ENCODE results near the gene TIMP3. TPM values are rescaled to one million over a fixed set of nuclear protein-coding genes. Genes with fewer than 3 reads are reported as not detected.

TIMP3 gene
- total RNA-seq, 1 donor from 2014 or later, result 15.2 TPM

DNA sequence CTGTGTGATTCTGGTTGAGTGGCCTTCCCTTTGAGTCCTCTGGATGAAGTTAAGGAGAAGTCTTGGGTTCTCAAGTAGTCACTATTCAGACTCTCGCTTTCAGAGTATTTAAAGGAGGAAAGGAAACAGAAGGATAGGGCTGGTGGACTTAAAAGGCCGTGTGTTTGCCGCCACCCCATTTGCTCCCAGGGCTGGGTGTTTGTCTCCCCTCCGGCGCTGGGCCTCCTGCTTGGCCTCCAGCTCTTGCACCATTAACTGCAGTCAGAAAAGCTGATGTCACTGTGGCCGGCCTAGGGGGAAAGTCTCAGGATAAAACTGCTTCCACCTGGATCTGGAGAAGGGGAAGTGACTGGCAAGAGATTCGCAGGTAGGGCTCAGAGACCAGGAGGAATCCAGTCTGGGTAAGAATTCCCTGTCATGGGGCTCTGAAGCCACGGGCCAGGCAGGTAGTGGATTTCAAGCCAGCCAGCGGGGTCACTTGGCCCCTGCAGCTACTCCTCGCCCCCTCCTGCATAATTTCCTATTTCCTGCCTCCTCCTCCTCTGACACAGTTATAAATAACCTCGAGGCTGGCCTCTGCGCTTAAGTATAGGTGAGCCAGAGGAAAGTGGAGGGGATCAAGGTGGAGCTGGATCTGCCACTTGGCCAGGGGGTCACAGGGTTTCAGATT, 17.1 kb downstream of the TIMP3 start:
- H3K27me3 Mint-ChIP-seq (ENCODE audit: unreplicated experiment), result peaks cover 1% of the 10 kb centered on the region
- H3K4me3 Mint-ChIP-seq (ENCODE audit: unreplicated experiment), result no peak overlapping the region
- H3K9me3 Mint-ChIP-seq (ENCODE audit: unreplicated experiment), result no peaks in the 10 kb centered on the region
- no peak for DNase-seq
- no peaks in the 10 kb centered on the region for H3K36me3 Mint-ChIP-seq (ENCODE audit: unreplicated experiment)
- TF ChIP-seq, protein P1, sequence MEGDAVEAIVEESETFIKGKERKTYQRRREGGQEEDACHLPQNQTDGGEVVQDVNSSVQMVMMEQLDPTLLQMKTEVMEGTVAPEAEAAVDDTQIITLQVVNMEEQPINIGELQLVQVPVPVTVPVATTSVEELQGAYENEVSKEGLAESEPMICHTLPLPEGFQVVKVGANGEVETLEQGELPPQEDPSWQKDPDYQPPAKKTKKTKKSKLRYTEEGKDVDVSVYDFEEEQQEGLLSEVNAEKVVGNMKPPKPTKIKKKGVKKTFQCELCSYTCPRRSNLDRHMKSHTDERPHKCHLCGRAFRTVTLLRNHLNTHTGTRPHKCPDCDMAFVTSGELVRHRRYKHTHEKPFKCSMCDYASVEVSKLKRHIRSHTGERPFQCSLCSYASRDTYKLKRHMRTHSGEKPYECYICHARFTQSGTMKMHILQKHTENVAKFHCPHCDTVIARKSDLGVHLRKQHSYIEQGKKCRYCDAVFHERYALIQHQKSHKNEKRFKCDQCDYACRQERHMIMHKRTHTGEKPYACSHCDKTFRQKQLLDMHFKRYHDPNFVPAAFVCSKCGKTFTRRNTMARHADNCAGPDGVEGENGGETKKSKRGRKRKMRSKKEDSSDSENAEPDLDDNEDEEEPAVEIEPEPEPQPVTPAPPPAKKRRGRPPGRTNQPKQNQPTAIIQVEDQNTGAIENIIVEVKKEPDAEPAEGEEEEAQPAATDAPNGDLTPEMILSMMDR (IDR thresholded peaks at IDR 0.05; ENCODE audit: partially characterized antibody, unreplicated experiment), result no peak
- peaks cover 3% of the 10 kb centered on the region for H3K4me1 Mint-ChIP-seq (ENCODE audit: low read depth, unreplicated experiment)
- no peak overlapping the region for H3K27ac Mint-ChIP-seq (ENCODE audit: unreplicated experiment)

DNA sequence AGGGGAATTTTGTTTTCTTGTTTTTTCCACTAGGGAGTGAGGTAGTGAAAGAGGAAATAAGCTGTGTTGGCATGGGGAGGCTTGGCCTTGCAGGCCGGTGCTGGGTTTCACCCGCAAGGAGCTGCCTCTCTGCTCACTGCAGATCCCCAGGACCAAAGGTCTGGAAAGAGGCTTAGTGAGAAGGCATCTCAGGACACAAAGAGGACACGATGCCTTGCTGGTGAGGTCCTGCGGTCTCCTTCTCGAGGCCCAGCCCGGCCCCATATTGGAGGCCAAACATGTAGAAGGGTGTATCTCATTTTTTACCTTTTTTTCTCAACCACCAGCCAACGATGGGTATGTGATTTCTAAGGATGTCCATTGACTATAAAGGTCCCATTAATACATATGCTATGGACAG, 17.6 kb downstream of the TIMP3 start:
- no peak overlapping the region for H3K4me3 Mint-ChIP-seq (ENCODE audit: unreplicated experiment)
- H3K27ac Mint-ChIP-seq (ENCODE audit: unreplicated experiment), result no peak overlapping the region
- peaks cover 3% of the 10 kb centered on the region for H3K4me1 Mint-ChIP-seq (ENCODE audit: low read depth, unreplicated experiment)
- H3K9me3 Mint-ChIP-seq (ENCODE audit: unreplicated experiment), result no peaks in the 10 kb centered on the region
- peaks cover 1% of the 10 kb centered on the region for H3K27me3 Mint-ChIP-seq (ENCODE audit: unreplicated experiment)
- TF ChIP-seq, protein P1 (IDR thresholded peaks at IDR 0.05; ENCODE audit: partially characterized antibody, unreplicated experiment), result no peak
- no peaks in the 10 kb centered on the region for H3K36me3 Mint-ChIP-seq (ENCODE audit: unreplicated experiment)
- no peak for DNase-seq

DNA sequence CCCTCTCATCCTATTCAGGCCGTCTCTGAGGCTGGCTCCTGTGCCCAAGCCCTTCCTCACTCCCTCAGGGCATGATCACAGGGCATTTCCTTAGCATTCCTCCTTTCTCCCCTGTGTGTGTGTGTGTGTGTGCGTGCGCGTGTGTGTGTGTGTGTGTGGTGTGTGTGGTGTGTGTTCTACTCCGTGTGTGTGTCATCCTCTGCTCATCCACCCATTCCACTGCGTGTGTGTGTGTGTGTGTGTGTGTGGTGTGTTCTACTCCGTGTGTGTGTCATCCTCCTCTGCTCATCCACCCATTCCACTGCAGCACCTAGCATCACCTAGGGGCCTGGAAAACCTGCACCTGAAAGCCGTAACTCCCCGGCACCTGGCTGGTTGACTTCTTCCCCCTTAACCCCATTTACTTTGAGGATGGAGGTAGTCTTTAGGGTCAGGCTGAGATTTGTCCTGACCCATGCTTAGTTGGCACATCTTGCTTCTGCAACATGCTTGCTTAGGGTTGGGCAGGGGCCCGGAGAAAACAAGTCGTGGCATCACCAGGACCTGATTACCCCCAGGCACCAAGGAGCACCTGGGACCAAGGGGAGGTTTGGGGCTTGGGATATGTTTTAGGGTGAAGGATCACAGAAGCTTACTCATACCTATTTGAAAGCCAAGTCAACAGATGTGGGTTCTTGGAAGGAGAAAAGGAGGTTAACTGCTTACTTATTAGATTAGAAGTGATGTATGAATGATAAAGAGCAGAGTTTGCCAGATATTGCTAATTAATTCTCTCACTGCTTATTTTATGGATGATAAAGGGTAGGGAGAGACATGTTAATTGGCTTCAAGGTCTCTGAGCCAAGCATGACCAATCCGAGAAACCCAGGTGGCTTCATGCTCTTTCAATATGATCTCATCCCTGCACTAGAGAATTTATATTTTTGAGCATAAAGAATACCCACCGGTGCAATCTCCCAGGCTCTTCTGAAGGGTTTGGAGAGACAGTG, 18.9 kb downstream of the TIMP3 start:
- H3K27ac Mint-ChIP-seq (ENCODE audit: unreplicated experiment), result no peak overlapping the region

DNA sequence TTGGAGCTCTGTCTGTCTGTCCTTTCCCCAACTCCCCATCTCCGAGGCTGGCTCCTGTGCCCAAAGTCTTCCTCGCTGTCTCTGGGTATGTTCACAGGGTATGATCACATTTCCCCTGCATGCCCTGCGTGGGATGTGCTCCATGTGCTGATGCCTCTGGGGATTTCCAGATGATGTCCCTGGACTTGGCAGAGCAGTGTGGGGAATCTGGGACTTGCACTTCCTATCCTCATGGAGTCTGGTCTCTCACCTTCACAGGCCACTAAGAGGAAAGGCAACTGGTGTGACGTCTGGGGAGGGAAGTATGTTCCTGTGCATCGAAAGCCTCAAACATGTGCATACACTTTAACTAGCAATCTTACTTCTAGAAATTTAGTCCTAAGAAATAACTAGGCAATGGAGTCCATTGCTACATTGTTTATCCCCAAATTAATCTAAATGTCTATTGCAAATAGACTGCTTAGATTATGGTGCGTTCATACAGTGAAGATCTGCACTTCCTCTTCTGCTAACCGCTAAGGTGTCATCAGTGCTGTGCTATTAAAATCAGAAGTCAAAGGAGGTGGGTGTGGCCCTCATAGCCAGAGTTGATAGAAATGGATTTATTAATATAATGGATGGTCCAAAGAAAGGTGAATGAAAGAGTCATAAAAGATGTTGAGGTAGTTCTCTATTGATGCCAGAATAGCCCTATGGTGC, 20.8 kb downstream of the TIMP3 start:
- TF ChIP-seq, protein P1 (IDR thresholded peaks at IDR 0.05; ENCODE audit: partially characterized antibody, unreplicated experiment), result no peak
- Mint-ChIP-seq H3K27me3 (ENCODE audit: unreplicated experiment) (peaks cover 1% of the 10 kb centered on the region), H3K36me3 (ENCODE audit: unreplicated experiment) (no peaks in the 10 kb centered on the region), H3K4me1 (ENCODE audit: low read depth, unreplicated experiment) (peaks cover 3% of the 10 kb centered on the region), H3K27ac (ENCODE audit: unreplicated experiment) (no peak overlapping the region), H3K9me3 (ENCODE audit: unreplicated experiment) (no peaks in the 10 kb centered on the region), H3K4me3 (ENCODE audit: unreplicated experiment) (no peak overlapping the region)
- no peak for DNase-seq

More for the DNA sequence above, 18.9 kb downstream of the TIMP3 start:
- Mint-ChIP-seq H3K27me3 (ENCODE audit: unreplicated experiment) (peaks cover 1% of the 10 kb centered on the region), H3K4me3 (ENCODE audit: unreplicated experiment) (no peak overlapping the region), H3K9me3 (ENCODE audit: unreplicated experiment) (no peaks in the 10 kb centered on the region), H3K4me1 (ENCODE audit: low read depth, unreplicated experiment) (peaks cover 3% of the 10 kb centered on the region), H3K36me3 (ENCODE audit: unreplicated experiment) (no peaks in the 10 kb centered on the region)
- DNase-seq, result no peak
- TF ChIP-seq, protein P1 (IDR thresholded peaks at IDR 0.05; ENCODE audit: partially characterized antibody, unreplicated experiment), result no peak

Data from glutamatergic neuron (in vitro differentiated cells).